Measurements from ENCODE around the gene FLNC. TPM values are rescaled to one million over a fixed set of nuclear protein-coding genes. Genes with fewer than 3 reads are reported as not detected.

The FLNC gene
- total RNA-seq, 1 experiment from 2014 or later = 10.2 TPM

DNA sequence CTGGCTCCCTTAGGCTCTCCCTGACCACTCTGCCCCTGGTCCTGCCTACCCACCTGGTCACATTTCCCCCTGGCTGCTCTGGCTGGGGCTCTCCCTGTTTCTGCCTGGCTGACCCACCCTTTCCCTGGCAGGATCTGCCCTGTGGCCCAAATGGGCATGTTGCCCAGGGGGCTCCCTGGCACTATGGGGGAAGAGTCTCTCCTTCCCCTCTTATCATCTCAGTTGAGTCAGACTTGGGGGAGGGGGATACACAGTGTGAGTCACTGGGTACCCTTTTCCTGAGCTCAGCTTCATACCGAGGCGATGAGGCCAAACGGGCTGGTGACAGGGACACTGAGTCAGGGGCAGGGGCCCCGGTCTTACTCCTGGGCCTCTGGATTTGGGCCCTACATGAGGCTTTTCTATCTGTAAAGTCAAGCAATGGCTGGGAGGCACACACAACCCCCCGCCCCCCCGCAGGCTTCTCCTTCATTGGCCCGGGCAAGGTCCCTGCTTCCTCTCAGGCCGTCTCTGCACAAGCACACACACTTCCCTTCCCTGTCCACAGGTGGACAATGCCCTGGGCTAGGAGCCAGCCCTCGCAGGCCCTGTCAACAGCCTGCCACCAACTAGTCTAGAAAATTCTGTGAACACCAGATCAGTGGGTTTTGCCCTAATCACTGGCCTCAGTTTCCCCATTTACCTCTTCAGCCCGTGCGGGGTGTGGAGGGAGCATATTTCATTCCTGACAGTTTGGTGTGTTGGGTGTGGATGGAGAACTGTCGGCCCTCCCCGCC, 627 bp upstream of the FLNC start:
- H3K4me3 ChIP-seq (ENCODE audit: low read depth in 2 of 2, low read length in 2 of 2) = peak overlapping the region in 1 of 2 experiments; percentile 43; a peak in 1 of 4 replicates
- 0 out of 2 replicates have a peak, but pooled peaks have one; percentile 43 for ATAC-seq
- H3K27ac ChIP-seq (ENCODE audit: low read length) = no peak overlapping the region

DNA sequence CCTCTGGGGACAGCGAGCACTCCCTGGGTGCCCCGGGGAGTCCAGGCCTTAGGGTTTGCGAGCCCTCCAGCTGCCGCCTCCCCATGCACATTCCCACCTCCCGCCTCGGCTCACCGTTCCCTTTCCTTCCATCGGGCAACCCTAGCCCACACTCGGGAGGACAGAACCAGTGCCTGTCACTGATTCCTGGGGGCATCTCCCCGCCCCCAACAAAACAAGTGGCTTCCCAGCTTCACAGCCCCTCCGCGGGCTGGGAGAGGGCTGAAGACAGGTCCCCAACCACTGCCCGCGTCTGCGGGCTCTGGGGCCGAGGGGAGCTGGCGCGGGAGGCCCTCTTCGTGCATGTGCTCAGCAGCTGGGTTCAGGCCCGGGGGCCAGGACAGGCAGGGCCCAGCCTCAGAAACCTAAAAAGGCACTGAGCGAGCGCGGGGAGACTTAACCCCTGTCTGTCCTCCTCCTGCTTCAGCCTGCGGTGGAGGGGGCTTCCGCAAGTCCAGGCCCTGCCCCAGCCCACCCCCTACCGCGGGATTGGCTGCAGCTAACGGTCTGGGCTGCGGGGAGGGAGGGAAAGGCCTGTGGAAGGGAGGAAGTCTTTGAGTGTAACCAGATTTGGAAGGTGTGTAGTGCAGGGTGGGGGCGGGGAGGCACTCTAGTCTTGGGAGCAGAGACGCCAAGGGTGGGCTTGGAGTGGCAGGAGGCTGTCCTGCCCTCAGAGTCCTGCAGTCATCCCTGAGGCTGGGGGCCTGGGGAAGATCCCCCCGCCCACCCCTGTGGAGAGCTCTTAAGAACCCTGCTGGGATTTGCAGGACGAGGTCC, 1.2 kb downstream of the FLNC start:
- Histone ChIP-seq H3K27me3 (ENCODE audit: control insufficient read depth, insufficient read depth, low read length) (no peaks in the 10 kb centered on the region), H3K27ac (ENCODE audit: low read length) (no peak overlapping the region), H3K4me1 (ENCODE audit: control insufficient read depth, insufficient read depth, low read length) (peaks cover 23% of the 10 kb centered on the region), H3K36me3 (ENCODE audit: control insufficient read depth, insufficient read depth, low read length) (no peaks in the 10 kb centered on the region), H3K9me3 (ENCODE audit: control insufficient read depth, insufficient read depth, low read depth, low read length) (no peaks in the 10 kb centered on the region), H3K4me3 (ENCODE audit: low read depth in 2 of 2, low read length in 2 of 2) (peak overlapping the region; percentile 33 to 43; a peak in 2 of 4 replicates)
- DNase-seq (ENCODE audit: low read depth, low spot score) (no peak), ATAC-seq (peak; percentile 31; the same call in 1 of the 2 replicates)
- intact Hi-C loops (cut with micrococcal nuclease; ENCODE audit: unreplicated experiment) (no loop called here), in situ Hi-C loops (cut with HindIII; ENCODE audit: low pct_unique_long_range_greater_than_20kb, low sequenced_read_pairs) (no loop called here)
- no peak for TF ChIP-seq TCF7L2 (IDR thresholded peaks at IDR 0.05; ENCODE audit: low read depth, low read length)
- no peak for TF ChIP-seq CTCF (IDR thresholded peaks at IDR 0.05)
- no peak for TF ChIP-seq POLR2AphosphoS5 (IDR thresholded peaks at IDR 0.05; ENCODE audit: low read depth, low read length)
- TF ChIP-seq, protein P1, sequence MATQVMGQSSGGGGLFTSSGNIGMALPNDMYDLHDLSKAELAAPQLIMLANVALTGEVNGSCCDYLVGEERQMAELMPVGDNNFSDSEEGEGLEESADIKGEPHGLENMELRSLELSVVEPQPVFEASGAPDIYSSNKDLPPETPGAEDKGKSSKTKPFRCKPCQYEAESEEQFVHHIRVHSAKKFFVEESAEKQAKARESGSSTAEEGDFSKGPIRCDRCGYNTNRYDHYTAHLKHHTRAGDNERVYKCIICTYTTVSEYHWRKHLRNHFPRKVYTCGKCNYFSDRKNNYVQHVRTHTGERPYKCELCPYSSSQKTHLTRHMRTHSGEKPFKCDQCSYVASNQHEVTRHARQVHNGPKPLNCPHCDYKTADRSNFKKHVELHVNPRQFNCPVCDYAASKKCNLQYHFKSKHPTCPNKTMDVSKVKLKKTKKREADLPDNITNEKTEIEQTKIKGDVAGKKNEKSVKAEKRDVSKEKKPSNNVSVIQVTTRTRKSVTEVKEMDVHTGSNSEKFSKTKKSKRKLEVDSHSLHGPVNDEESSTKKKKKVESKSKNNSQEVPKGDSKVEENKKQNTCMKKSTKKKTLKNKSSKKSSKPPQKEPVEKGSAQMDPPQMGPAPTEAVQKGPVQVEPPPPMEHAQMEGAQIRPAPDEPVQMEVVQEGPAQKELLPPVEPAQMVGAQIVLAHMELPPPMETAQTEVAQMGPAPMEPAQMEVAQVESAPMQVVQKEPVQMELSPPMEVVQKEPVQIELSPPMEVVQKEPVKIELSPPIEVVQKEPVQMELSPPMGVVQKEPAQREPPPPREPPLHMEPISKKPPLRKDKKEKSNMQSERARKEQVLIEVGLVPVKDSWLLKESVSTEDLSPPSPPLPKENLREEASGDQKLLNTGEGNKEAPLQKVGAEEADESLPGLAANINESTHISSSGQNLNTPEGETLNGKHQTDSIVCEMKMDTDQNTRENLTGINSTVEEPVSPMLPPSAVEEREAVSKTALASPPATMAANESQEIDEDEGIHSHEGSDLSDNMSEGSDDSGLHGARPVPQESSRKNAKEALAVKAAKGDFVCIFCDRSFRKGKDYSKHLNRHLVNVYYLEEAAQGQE (IDR thresholded peaks at IDR 0.05; ENCODE audit: insufficient read depth in 1 of 2, low read depth in 2 of 2, low read length in 1 of 2) = no peak
- no peak for TF ChIP-seq SIN3A (IDR thresholded peaks at IDR 0.05; ENCODE audit: borderline replicate concordance, insufficient read depth, low read depth, low read length)
- CTCF ChIA-PET = interaction anchor here (0.6 kb wide), 2 partner anchors 39 to 164 kb away, joined by 4 to 7 read pairs; no protein-coding TSS in a partner anchor
- POLR2A ChIA-PET = interaction anchor here (0.7 kb wide), 1 partner anchor 105 kb away, joined by 4 read pairs; no protein-coding TSS in a partner anchor
- no TSS peak for BruUV-seq (replicated peaks)

More for the DNA sequence above, 627 bp upstream of the FLNC start:
- peak; percentile 47 for DNase-seq (ENCODE audit: low read depth, low spot score)
- Histone ChIP-seq H3K27me3 (ENCODE audit: control insufficient read depth, insufficient read depth, low read length) (no peaks in the 10 kb centered on the region), H3K36me3 (ENCODE audit: control insufficient read depth, insufficient read depth, low read length) (no peaks in the 10 kb centered on the region), H3K9me3 (ENCODE audit: control insufficient read depth, insufficient read depth, low read depth, low read length) (no peaks in the 10 kb centered on the region), H3K4me1 (ENCODE audit: control insufficient read depth, insufficient read depth, low read length) (peaks cover 23% of the 10 kb centered on the region)
- TF ChIP-seq SIN3A (IDR thresholded peaks at IDR 0.05; ENCODE audit: borderline replicate concordance, insufficient read depth, low read depth, low read length) = no peak
- TF ChIP-seq, protein P1 (IDR thresholded peaks at IDR 0.05; ENCODE audit: insufficient read depth in 1 of 2, low read depth in 2 of 2, low read length in 1 of 2) = no peak
- TF ChIP-seq TCF7L2 (IDR thresholded peaks at IDR 0.05; ENCODE audit: low read depth, low read length) = no peak
- TF ChIP-seq POLR2AphosphoS5 (IDR thresholded peaks at IDR 0.05; ENCODE audit: low read depth, low read length) = no peak
- TF ChIP-seq CTCF (IDR thresholded peaks at IDR 0.05) = no peak
- intact Hi-C loops (cut with micrococcal nuclease; ENCODE audit: unreplicated experiment) = no loop called here
- in situ Hi-C loops (cut with HindIII; ENCODE audit: low pct_unique_long_range_greater_than_20kb, low sequenced_read_pairs) = no loop called here
- ChIA-PET CTCF (interaction anchor here (0.6 kb wide), 1 partner anchor 303 kb away, joined by 5 read pairs; no protein-coding TSS in a partner anchor), POLR2A (no interaction called here)
- BruUV-seq (replicated peaks) = no TSS peak
